ENCODE results near the gene NRCAM. TPM values are rescaled to one million over a fixed set of nuclear protein-coding genes. Genes with fewer than 3 reads are reported as not detected.

NRCAM gene
- polyA plus RNA-seq, 2 of the 4 experiments (the other 2 are of a cell fraction): 129 to 210 TPM

DNA sequence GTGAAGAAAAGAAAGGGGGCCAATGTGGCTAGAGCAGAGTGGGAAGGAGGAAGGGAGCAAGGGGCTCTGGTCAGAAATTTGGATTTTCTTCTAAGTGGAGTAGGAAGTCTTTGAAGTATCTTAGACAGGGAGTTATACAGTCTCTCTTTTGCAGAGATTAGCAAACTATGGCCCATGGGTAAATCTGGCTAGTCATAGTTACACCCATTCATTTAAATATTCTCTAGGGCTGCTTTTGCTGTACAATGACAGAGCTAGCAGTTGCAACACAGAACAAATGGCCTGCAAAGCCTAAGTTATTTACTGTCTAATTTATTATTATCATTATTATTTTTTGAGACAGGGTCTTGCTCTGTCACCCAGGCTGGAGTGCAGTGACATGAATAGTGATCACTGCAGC, 315.6 kb downstream of the NRCAM start:
- FAIRE-seq: no peak
- H3K27ac ChIP-seq: no peak overlapping the region
- no peak overlapping the region for H3K4me3 ChIP-seq
- no peaks in the 10 kb centered on the region for H3K9me3 ChIP-seq
- ChIA-PET CTCF (interaction anchor here (1.0 to 1.2 kb wide), 3 partner anchors 9 to 82 kb away, joined by 3 read pairs; no protein-coding TSS in a partner anchor), POLR2A (no interaction called here)
- DNase-seq (ENCODE audit: low read depth in 1 of 2, low spot score in 1 of 2): no peak
- no peak; a peak in 1 of 6 replicates for ATAC-seq
- TF ChIP-seq ESRRA (IDR thresholded peaks at IDR 0.05; ENCODE audit: borderline replicate concordance, low read length) (no peak), MAFK (IDR thresholded peaks at IDR 0.05; ENCODE audit: partially characterized antibody) (no peak), SMC3 (IDR thresholded peaks at IDR 0.05) (no peak), MYC (IDR thresholded peaks at IDR 0.05; ENCODE audit: borderline replicate concordance, low read length) (no peak), ZSCAN20 (CRISPR knock-in tag; IDR thresholded peaks at IDR 0.05) (no peak)
- H3K4me2 ChIP-seq: no peak overlapping the region
- H3K4me1 ChIP-seq: no peaks in the 10 kb centered on the region

DNA sequence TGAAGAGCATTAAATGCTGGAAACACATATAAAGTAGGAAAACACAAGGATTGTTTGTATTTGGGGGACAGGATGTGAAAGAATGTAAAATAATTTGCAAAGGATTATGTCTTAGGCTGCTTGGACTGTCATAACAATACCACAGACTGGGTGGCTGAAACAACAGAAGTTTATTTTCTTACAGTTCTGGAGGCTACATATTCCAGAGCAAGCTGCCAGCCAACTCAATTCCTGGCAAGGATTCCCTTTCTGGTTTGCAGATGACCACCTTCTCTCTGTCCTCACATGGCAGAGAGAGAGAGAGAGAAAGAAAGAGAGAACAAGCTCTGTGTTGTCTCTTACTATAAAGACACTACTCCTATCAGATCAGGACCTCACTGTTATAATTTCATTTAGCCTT, 317.3 kb downstream of the NRCAM start:
- no peak for FAIRE-seq
- Histone ChIP-seq H3K4me1 (no peaks in the 10 kb centered on the region), H3K9me3 (no peaks in the 10 kb centered on the region), H3K4me2 (no peak overlapping the region), H3K27ac (no peak overlapping the region), H3K4me3 (no peak overlapping the region)
- ChIA-PET CTCF (interaction anchor here (1.1 to 1.6 kb wide), 2 partner anchors 25 to 42 kb away, joined by 4 to 6 read pairs; no protein-coding TSS in a partner anchor), POLR2A (no interaction called here)
- TF ChIP-seq MYC (IDR thresholded peaks at IDR 0.05; ENCODE audit: borderline replicate concordance, low read length) (no peak), NPAS2 (CRISPR knock-in tag; IDR thresholded peaks at IDR 0.05; ENCODE audit: borderline replicate concordance) (no peak), TP53 (CRISPR knock-in tag; IDR thresholded peaks at IDR 0.05) (no peak), BHLHE40 (IDR thresholded peaks at IDR 0.05; ENCODE audit: low read depth, low read length) (no peak), FOSL2 (IDR thresholded peaks at IDR 0.05) (no peak), FOSL2 (CRISPR knock-in tag; IDR thresholded peaks at IDR 0.05) (no peak), CBX8 (IDR thresholded peaks at IDR 0.05) (no peak), HEYL (CRISPR knock-in tag; IDR thresholded peaks at IDR 0.05) (no peak), NR3C1 (IDR thresholded peaks at IDR 0.05) (no peak), RFX5 (IDR thresholded peaks at IDR 0.05) (no peak), HOXA7 (CRISPR knock-in tag; IDR thresholded peaks at IDR 0.05) (no peak), HOXB5 (CRISPR knock-in tag; IDR thresholded peaks at IDR 0.05) (no peak), PHF8 (IDR thresholded peaks at IDR 0.05; ENCODE audit: borderline replicate concordance, low read depth) (no peak), ZNF302 (CRISPR knock-in tag; IDR thresholded peaks at IDR 0.05) (no peak), RCOR1 (IDR thresholded peaks at IDR 0.05; ENCODE audit: low read depth, low read length) (no peak), NFE2L2 (conservative IDR thresholded peaks at IDR 0.05; ENCODE audit: low read length) (no peak), FOXS1 (CRISPR knock-in tag; IDR thresholded peaks at IDR 0.05) (no peak), ELK1 (IDR thresholded peaks at IDR 0.05; ENCODE audit: low read depth, low read length) (no peak)
- TF ChIP-seq, protein P1, sequence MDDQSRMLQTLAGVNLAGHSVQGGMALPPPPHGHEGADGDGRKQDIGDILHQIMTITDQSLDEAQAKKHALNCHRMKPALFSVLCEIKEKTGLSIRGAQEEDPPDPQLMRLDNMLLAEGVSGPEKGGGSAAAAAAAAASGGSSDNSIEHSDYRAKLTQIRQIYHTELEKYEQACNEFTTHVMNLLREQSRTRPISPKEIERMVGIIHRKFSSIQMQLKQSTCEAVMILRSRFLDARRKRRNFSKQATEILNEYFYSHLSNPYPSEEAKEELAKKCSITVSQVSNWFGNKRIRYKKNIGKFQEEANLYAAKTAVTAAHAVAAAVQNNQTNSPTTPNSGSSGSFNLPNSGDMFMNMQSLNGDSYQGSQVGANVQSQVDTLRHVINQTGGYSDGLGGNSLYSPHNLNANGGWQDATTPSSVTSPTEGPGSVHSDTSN (IDR thresholded peaks at IDR 0.05): no peak
- TF ChIP-seq, protein P2, sequence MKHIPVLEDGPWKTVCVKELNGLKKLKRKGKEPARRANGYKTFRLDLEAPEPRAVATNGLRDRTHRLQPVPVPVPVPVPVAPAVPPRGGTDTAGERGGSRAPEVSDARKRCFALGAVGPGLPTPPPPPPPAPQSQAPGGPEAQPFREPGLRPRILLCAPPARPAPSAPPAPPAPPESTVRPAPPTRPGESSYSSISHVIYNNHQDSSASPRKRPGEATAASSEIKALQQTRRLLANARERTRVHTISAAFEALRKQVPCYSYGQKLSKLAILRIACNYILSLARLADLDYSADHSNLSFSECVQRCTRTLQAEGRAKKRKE (CRISPR knock-in tag; IDR thresholded peaks at IDR 0.05; ENCODE audit: low read depth): no peak
- TF ChIP-seq, protein P3, sequence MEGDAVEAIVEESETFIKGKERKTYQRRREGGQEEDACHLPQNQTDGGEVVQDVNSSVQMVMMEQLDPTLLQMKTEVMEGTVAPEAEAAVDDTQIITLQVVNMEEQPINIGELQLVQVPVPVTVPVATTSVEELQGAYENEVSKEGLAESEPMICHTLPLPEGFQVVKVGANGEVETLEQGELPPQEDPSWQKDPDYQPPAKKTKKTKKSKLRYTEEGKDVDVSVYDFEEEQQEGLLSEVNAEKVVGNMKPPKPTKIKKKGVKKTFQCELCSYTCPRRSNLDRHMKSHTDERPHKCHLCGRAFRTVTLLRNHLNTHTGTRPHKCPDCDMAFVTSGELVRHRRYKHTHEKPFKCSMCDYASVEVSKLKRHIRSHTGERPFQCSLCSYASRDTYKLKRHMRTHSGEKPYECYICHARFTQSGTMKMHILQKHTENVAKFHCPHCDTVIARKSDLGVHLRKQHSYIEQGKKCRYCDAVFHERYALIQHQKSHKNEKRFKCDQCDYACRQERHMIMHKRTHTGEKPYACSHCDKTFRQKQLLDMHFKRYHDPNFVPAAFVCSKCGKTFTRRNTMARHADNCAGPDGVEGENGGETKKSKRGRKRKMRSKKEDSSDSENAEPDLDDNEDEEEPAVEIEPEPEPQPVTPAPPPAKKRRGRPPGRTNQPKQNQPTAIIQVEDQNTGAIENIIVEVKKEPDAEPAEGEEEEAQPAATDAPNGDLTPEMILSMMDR (IDR thresholded peaks at IDR 0.05): no peak
- no peak for DNase-seq (ENCODE audit: low read depth in 1 of 2, low spot score in 1 of 2)
- no peak for ATAC-seq
